BE2C (cell line): ENCODE results near the gene JADE2.
"Not testable (repeated sequence)": the region's sequence is repeated elsewhere in the genome, so short reads cannot be mapped to it uniquely, and the experiment has no call there.

Source experiments
- DNase-seq: peaks from one replicate; pipeline ENCODE4 v3.0.0-alpha.2; 2020
- H3K27me3 ChIP-seq: fragments of 250-450 bp; sonication (Bioruptor Pico); 2 replicates; pipeline ENCODE4 v1.5.1; 2020; ENCODE audit warnings: mild to moderate bottlenecking
- H3K36me3 ChIP-seq: fragments of 250-450 bp; sonication (Bioruptor Pico); 2 replicates; pipeline ENCODE4 v1.5.1; 2020; ENCODE audit warnings: mild to moderate bottlenecking
- H3K4me1 ChIP-seq: fragments of 250-450 bp; sonication (Bioruptor Pico); 2 replicates; pipeline ENCODE4 v1.5.1; 2020
- H3K4me3 ChIP-seq: 2 replicates; pipeline ENCODE4 v1.5.1; 2011; ENCODE audit warnings: low read depth, low read length
- H3K9me3 ChIP-seq: fragments of 250-450 bp; sonication (Bioruptor Pico); 2 replicates; pipeline ENCODE4 v1.5.1; 2020
- TF ChIP-seq, protein P1 (sequence below): IDR thresholded peaks from 2 replicates; pipeline ENCODE4 v1.5.1; 2012; ENCODE audit warnings: mild to moderate bottlenecking, low read depth, low read length

Gene JADE2

DNA sequence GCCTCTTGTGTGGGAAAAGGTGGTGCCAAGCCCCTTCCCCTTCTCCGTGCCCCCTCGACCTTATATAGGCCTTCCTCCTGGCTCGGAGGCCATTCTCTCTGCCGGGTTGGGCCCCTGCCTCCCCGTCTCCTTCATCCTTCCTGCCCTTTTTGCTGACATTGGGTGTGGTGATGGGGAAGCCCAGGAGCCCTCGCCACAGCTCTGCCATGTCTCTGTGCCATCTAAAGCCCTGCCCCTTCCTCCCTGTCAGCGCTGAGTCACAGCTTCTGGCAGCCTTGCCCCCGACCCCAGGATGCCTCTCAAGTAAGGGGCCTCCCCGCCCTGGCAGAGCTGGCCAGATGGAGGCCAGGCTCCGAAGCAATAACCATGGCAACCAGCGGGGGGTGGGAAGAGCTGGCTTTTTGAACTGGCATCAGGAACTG, 30.4 kb downstream of the JADE2 start:
- peak; percentile 86 for DNase-seq

DNA sequence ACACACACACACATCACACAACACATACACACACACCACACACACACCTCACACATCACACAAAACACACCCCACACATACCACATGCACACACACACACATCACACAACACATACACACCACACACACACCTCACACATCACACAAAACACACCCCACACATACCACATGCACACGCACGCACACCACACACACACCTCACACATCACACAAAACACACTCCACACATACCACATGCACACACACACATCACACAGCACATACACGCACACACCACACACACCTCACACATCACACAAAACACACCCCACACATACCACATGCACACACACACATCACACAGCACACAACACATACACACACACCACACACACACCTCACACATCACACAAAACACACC, 31.1 kb downstream of the JADE2 start:
- H3K9me3 ChIP-seq, H3K4me3 ChIP-seq, H3K27me3 ChIP-seq, DNase-seq, H3K36me3 ChIP-seq: not testable (repeated sequence)
- peaks cover 23% of the 10 kb centered on the region for H3K4me1 ChIP-seq

More for the DNA sequence above, 30.4 kb downstream of the JADE2 start:
- peaks cover 23% of the 10 kb centered on the region for H3K4me1 ChIP-seq
- no peaks in the 10 kb centered on the region for H3K9me3 ChIP-seq
- no peak overlapping the region for H3K4me3 ChIP-seq
- H3K27me3 ChIP-seq, result no peaks in the 10 kb centered on the region
- TF ChIP-seq, protein P1, sequence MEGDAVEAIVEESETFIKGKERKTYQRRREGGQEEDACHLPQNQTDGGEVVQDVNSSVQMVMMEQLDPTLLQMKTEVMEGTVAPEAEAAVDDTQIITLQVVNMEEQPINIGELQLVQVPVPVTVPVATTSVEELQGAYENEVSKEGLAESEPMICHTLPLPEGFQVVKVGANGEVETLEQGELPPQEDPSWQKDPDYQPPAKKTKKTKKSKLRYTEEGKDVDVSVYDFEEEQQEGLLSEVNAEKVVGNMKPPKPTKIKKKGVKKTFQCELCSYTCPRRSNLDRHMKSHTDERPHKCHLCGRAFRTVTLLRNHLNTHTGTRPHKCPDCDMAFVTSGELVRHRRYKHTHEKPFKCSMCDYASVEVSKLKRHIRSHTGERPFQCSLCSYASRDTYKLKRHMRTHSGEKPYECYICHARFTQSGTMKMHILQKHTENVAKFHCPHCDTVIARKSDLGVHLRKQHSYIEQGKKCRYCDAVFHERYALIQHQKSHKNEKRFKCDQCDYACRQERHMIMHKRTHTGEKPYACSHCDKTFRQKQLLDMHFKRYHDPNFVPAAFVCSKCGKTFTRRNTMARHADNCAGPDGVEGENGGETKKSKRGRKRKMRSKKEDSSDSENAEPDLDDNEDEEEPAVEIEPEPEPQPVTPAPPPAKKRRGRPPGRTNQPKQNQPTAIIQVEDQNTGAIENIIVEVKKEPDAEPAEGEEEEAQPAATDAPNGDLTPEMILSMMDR, result no peak
- H3K36me3 ChIP-seq, result no peaks in the 10 kb centered on the region

DNA sequence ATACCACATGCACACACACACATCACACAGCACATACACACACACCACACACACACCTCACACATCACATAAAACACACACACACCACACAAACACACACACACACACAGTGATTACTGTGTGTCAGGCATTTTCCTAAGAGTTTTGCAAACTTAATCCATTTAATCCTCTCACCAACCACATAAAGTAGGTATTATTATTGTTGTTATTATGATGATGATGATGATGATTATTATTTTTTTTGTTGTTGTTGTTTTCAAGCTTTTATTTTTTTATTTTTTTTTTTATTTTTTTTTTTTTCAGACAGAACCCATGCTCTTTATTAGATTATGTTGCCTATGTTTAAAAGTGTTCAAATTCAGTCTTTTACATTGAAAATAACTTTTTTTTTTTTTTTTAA, 31.5 kb downstream of the JADE2 start:
- TF ChIP-seq, protein P1, result no peak
- Histone ChIP-seq H3K36me3 (peaks cover 5% of the 10 kb centered on the region), H3K27me3 (no peaks in the 10 kb centered on the region), H3K4me1 (peaks cover 23% of the 10 kb centered on the region), H3K4me3 (no peak overlapping the region), H3K9me3 (no peaks in the 10 kb centered on the region)
- no peak for DNase-seq

DNA sequence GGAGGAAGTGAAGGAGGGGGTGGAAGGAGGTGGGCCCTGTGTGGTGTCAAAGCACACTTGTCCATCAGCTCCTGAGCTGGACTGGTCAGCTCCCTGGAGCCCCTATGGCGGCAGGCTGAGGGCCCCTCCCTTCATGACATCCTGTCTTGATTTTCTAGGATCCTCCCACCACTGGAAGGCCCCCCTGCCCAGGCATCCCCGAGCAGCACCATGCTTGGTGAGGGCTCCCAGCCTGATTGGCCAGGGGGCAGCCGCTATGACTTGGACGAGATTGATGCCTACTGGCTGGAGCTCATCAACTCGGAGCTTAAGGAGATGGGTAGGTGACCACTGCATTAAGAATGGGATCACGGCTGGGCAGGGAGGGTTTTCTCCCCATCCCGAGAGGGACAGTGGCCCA, 34.2 kb downstream of the JADE2 start:
- Histone ChIP-seq H3K4me3 (no peak overlapping the region), H3K36me3 (peaks cover 7% of the 10 kb centered on the region), H3K4me1 (peaks cover 15% of the 10 kb centered on the region), H3K27me3 (no peaks in the 10 kb centered on the region), H3K9me3 (no peaks in the 10 kb centered on the region)
- DNase-seq, result no peak
- TF ChIP-seq, protein P1, result no peak

DNA sequence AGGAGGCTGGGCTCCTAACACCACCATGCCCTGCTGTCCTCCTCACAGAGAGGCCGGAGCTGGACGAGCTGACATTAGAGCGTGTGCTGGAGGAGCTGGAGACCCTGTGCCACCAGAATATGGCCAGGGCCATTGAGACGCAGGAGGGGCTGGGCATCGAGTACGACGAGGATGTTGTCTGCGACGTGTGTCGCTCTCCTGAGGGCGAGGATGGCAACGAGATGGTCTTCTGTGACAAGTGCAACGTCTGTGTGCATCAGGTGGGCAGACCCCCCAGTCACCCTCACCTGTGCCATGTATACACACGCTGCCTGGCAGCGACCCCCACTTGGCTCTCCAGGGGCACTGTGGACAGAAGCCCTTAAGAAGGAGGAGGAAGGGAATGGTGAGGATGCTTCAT, 35.2 kb downstream of the JADE2 start:
- Histone ChIP-seq H3K36me3 (peaks cover 7% of the 10 kb centered on the region), H3K4me3 (no peak overlapping the region), H3K4me1 (peaks cover 5% of the 10 kb centered on the region), H3K9me3 (no peaks in the 10 kb centered on the region), H3K27me3 (no peaks in the 10 kb centered on the region)
- TF ChIP-seq, protein P1, result no peak
- DNase-seq, result no peak

DNA sequence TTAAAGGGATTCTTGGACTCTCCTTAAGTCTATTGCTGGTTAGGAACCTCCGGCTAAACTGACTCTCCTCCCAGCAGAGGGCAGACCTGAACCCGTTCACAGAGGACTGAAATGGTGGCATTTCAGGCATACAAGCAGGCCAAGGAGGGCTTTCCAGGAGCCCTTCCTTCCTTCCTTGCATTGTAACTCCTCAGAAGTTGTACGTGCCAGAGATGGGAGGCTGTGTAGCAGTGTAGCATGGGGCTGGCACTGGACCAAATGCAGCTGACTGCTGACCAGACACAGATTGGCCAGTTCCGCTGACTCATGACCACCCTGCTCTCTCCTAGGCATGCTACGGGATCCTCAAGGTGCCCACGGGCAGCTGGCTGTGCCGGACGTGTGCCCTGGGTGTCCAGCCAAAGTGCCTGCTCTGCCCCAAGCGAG, 36.4 kb downstream of the JADE2 start:
- no peak overlapping the region for H3K4me3 ChIP-seq
- H3K36me3 ChIP-seq, result peaks cover 7% of the 10 kb centered on the region
- H3K27me3 ChIP-seq, result no peaks in the 10 kb centered on the region
- H3K9me3 ChIP-seq, result no peaks in the 10 kb centered on the region
- TF ChIP-seq, protein P1, result peak; percentile 59
- H3K4me1 ChIP-seq, result no peaks in the 10 kb centered on the region
- DNase-seq, result peak; percentile 39

DNA sequence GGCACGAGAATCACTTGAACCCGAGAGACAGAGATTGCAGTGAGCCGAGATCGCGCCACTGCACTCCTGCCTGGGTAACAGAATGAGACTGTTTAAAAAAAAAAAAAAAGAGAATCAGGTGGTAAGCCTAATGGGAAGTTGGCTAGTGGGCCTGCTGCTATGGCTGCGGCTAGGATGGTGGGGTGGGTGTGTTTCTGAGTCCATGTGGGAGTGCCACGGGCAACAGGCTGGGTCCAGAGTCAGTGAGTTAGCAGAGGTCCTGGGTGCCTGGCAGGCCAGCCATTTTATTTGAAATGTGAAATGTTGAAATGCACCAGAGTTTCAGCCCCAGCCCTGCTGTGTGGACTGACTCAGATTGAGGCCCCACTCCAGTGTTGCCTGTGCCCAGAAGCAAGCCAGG, 37.8 kb downstream of the JADE2 start:
- peaks cover 7% of the 10 kb centered on the region for H3K36me3 ChIP-seq
- TF ChIP-seq, protein P1, result no peak
- H3K9me3 ChIP-seq, result no peaks in the 10 kb centered on the region

More for the DNA sequence above, 37.8 kb downstream of the JADE2 start:
- Histone ChIP-seq H3K27me3 (no peaks in the 10 kb centered on the region), H3K4me1 (no peaks in the 10 kb centered on the region), H3K4me3 (no peak overlapping the region)
- no peak for DNase-seq
